ENCODE results near the gene LSG1. TPM values are rescaled to one million over a fixed set of nuclear protein-coding genes. Genes with fewer than 3 reads are reported as not detected.
A peak's percentile ranks its signal among the peaks of the same experiment; 100 is the strongest.

Gene LSG1
- total and polyA plus RNA-seq, 9 of the 15 experiments (the other 6 are each of a cell fraction or from before 2014, with no cell fraction given) = 14.9 to 73.7 (median 46.7) TPM

DNA sequence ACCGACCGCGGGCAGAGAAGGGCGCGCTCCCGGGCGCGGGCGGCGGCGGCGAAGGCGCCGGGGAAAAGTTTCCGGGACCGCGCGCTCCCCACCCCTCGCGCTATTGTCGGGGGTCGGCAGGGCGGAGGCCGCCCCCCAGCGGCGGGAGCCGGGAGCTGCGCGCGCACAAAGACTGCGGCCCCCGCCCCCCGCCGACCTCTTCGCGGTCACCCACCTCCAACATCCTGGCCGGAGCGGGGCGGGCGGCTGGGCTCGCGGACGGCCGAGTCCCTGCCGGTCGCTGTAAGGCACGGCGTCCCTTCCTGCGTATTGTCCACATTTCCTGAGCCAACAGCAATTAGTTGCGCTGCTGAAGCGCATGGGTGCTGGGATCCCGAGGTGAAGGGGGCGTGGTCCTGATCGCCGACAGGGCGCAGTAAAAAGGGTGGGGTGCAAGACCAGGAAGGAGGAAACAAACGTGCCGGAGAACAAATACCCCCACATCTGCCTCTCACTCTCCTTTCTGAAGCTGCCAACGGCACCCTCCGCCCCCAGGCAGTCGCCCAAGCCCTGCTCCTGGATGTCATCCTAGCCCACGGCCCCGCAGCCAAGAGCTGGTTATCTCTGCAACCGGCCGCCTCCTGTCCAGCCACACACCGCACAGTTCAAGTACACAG is 38.5 kb downstream of the LSG1 start, which contains the start of gene TMEM44 (continued):
- TF ChIP-seq, protein P1, sequence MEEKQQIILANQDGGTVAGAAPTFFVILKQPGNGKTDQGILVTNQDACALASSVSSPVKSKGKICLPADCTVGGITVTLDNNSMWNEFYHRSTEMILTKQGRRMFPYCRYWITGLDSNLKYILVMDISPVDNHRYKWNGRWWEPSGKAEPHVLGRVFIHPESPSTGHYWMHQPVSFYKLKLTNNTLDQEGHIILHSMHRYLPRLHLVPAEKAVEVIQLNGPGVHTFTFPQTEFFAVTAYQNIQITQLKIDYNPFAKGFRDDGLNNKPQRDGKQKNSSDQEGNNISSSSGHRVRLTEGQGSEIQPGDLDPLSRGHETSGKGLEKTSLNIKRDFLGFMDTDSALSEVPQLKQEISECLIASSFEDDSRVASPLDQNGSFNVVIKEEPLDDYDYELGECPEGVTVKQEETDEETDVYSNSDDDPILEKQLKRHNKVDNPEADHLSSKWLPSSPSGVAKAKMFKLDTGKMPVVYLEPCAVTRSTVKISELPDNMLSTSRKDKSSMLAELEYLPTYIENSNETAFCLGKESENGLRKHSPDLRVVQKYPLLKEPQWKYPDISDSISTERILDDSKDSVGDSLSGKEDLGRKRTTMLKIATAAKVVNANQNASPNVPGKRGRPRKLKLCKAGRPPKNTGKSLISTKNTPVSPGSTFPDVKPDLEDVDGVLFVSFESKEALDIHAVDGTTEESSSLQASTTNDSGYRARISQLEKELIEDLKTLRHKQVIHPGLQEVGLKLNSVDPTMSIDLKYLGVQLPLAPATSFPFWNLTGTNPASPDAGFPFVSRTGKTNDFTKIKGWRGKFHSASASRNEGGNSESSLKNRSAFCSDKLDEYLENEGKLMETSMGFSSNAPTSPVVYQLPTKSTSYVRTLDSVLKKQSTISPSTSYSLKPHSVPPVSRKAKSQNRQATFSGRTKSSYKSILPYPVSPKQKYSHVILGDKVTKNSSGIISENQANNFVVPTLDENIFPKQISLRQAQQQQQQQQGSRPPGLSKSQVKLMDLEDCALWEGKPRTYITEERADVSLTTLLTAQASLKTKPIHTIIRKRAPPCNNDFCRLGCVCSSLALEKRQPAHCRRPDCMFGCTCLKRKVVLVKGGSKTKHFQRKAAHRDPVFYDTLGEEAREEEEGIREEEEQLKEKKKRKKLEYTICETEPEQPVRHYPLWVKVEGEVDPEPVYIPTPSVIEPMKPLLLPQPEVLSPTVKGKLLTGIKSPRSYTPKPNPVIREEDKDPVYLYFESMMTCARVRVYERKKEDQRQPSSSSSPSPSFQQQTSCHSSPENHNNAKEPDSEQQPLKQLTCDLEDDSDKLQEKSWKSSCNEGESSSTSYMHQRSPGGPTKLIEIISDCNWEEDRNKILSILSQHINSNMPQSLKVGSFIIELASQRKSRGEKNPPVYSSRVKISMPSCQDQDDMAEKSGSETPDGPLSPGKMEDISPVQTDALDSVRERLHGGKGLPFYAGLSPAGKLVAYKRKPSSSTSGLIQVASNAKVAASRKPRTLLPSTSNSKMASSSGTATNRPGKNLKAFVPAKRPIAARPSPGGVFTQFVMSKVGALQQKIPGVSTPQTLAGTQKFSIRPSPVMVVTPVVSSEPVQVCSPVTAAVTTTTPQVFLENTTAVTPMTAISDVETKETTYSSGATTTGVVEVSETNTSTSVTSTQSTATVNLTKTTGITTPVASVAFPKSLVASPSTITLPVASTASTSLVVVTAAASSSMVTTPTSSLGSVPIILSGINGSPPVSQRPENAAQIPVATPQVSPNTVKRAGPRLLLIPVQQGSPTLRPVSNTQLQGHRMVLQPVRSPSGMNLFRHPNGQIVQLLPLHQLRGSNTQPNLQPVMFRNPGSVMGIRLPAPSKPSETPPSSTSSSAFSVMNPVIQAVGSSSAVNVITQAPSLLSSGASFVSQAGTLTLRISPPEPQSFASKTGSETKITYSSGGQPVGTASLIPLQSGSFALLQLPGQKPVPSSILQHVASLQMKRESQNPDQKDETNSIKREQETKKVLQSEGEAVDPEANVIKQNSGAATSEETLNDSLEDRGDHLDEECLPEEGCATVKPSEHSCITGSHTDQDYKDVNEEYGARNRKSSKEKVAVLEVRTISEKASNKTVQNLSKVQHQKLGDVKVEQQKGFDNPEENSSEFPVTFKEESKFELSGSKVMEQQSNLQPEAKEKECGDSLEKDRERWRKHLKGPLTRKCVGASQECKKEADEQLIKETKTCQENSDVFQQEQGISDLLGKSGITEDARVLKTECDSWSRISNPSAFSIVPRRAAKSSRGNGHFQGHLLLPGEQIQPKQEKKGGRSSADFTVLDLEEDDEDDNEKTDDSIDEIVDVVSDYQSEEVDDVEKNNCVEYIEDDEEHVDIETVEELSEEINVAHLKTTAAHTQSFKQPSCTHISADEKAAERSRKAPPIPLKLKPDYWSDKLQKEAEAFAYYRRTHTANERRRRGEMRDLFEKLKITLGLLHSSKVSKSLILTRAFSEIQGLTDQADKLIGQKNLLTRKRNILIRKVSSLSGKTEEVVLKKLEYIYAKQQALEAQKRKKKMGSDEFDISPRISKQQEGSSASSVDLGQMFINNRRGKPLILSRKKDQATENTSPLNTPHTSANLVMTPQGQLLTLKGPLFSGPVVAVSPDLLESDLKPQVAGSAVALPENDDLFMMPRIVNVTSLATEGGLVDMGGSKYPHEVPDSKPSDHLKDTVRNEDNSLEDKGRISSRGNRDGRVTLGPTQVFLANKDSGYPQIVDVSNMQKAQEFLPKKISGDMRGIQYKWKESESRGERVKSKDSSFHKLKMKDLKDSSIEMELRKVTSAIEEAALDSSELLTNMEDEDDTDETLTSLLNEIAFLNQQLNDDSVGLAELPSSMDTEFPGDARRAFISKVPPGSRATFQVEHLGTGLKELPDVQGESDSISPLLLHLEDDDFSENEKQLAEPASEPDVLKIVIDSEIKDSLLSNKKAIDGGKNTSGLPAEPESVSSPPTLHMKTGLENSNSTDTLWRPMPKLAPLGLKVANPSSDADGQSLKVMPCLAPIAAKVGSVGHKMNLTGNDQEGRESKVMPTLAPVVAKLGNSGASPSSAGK (IDR thresholded peaks at IDR 0.05) = peak; percentile 43; the same call in 1 of the 2 replicates
- TF ChIP-seq BHLHE40 (IDR thresholded peaks at IDR 0.05; ENCODE audit: low read length) (peak; percentile 58), CBFB (CRISPR knock-in tag; IDR thresholded peaks at IDR 0.05) (peak; percentile 74; the same call in 1 of the 2 replicates), FOSL1 (tag; conservative IDR thresholded peaks at IDR 0.05) (0 out of 2 replicates have a peak, but pooled peaks have one; percentile 26), KLF1 (tag; IDR thresholded peaks at IDR 0.05) (peak; percentile 27; the same call in 1 of the 2 replicates), KLF13 (tag; IDR thresholded peaks at IDR 0.05; ENCODE audit: borderline replicate concordance, low read depth) (peak; percentile 98; the same call in 1 of the 2 replicates), NR0B1 (IDR thresholded peaks at IDR 0.05; ENCODE audit: partially characterized antibody) (no peak)
- TF ChIP-seq, protein P2, sequence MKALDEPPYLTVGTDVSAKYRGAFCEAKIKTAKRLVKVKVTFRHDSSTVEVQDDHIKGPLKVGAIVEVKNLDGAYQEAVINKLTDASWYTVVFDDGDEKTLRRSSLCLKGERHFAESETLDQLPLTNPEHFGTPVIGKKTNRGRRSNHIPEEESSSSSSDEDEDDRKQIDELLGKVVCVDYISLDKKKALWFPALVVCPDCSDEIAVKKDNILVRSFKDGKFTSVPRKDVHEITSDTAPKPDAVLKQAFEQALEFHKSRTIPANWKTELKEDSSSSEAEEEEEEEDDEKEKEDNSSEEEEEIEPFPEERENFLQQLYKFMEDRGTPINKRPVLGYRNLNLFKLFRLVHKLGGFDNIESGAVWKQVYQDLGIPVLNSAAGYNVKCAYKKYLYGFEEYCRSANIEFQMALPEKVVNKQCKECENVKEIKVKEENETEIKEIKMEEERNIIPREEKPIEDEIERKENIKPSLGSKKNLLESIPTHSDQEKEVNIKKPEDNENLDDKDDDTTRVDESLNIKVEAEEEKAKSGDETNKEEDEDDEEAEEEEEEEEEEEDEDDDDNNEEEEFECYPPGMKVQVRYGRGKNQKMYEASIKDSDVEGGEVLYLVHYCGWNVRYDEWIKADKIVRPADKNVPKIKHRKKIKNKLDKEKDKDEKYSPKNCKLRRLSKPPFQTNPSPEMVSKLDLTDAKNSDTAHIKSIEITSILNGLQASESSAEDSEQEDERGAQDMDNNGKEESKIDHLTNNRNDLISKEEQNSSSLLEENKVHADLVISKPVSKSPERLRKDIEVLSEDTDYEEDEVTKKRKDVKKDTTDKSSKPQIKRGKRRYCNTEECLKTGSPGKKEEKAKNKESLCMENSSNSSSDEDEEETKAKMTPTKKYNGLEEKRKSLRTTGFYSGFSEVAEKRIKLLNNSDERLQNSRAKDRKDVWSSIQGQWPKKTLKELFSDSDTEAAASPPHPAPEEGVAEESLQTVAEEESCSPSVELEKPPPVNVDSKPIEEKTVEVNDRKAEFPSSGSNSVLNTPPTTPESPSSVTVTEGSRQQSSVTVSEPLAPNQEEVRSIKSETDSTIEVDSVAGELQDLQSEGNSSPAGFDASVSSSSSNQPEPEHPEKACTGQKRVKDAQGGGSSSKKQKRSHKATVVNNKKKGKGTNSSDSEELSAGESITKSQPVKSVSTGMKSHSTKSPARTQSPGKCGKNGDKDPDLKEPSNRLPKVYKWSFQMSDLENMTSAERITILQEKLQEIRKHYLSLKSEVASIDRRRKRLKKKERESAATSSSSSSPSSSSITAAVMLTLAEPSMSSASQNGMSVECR (CRISPR knock-in tag; IDR thresholded peaks at IDR 0.05) = peak; percentile 90

Data from K562 (cell line).